Transverse colon (tissue), 4 donors: ENCODE data around the gene GPSM1. TPM values are rescaled to one million over a fixed set of nuclear protein-coding genes. Genes with fewer than 3 reads are reported as not detected.

Experiments used
- DNase-seq: peaks from one replicate; pipeline ENCODE4 v3.0.0-alpha.2; 2019
- H3K27ac ChIP-seq, 4 donors: fragments of 200-600 bp; sonication (generic); 2 replicates each; pipeline ENCODE4 v1.5.1; 2016 to 2018; ENCODE audit warnings: inconsistent platforms in 4 of 4
- H3K27me3 ChIP-seq: fragments of 200-600 bp; sonication (generic); 2 replicates; pipeline ENCODE4 v1.5.1; 2017; ENCODE audit warnings: inconsistent platforms
- H3K36me3 ChIP-seq, 4 donors: fragments of 200-600 bp; sonication (generic); 2 replicates each; pipeline ENCODE4 v1.5.1; 2017 to 2019; ENCODE audit warnings: inconsistent platforms in 4 of 4
- H3K4me1 ChIP-seq, 4 donors: fragments of 200-600 bp; sonication (generic); 2 replicates each; pipeline ENCODE4 v1.5.1; 2017 to 2020; ENCODE audit warnings: inconsistent platforms in 4 of 4
- H3K4me3 ChIP-seq, 4 donors: fragments of 200-600 bp; sonication (generic); 1 replicate in 1 of 4; 2 replicates in 3 of 4; pipeline versions ENCODE4 v1.5.1 to v1.6.1; 2017 to 2019; ENCODE audit warnings: inconsistent platforms in 4 of 4
- H3K9me3 ChIP-seq, 2 donors: fragments of 200-600 bp; sonication (generic); 2 replicates each; pipeline ENCODE4 v1.5.1; 2017 to 2019; ENCODE audit warnings: inconsistent platforms in 2 of 2
- EP300 ChIP-seq: sonication (generic); formaldehyde crosslinking; IDR thresholded peaks from one replicate; pipeline ENCODE4 v1.6.1; 2017; ENCODE audit warnings: antibody characterized with exemption, low read depth
- POLR2A ChIP-seq: fragments of 450-650 bp; IDR thresholded peaks from one replicate; pipeline ENCODE4 v1.6.1; 2016; ENCODE audit warnings: antibody characterized with exemption, mild to moderate bottlenecking, moderate library complexity
- POLR2AphosphoS5 ChIP-seq, 3 donors: sonication (generic); formaldehyde crosslinking; IDR thresholded peaks; one replicate each; pipeline ENCODE4 v1.6.1; 2016; ENCODE audit warnings: antibody characterized with exemption in 3 of 3
- WGBS, 2 donors: methylation state at CpG; one replicate each; pipeline ENCODE4 v1.1.5; 2018; ENCODE audit warnings: low coverage in 1 of 2; 5-methylcytosine and 5-hydroxymethylcytosine counted together
- in situ Hi-C, 4 donors: fragments of 200-750 bp; cut with MboI; loops; one replicate each; pipeline versions ENCODE4 v1.15.0 to v1.15.1; 2017; ENCODE audit warnings: low sequenced_read_pairs in 3 of 4, low pct_ligation_motif_present in 1 of 4, low pct_unique_long_range_greater_than_20kb in 1 of 4
- intact Hi-C: fragments of 100-400 bp; cut with DNase I; formaldehyde crosslinking; loops from one replicate; pipeline ENCODE4 v1.15.1; 2023; ENCODE audit warnings: low total_unique reads
- total RNA-seq, 4 donors: library from RNA; depleted of rRNA; stranded (reverse); fragments of >200 nt; gene quantifications; one replicate each; pipeline ENCODE4 v1.1.0, GENCODE V29; 2016
- TF ChIP-seq, protein P1 (sequence below), 5 experiments: fragments of 200-600 bp in 3 of 5; fragments of 450-650 bp in 2 of 5; sonication (generic) in 3 of 5; IDR thresholded peaks; 1 replicate in 2 of 5; 2 replicates in 3 of 5; pipeline ENCODE4 v1.5.1; 2016 to 2017; ENCODE audit warnings: antibody characterized with exemption in 5 of 5, inconsistent platforms in 3 of 5, mild to moderate bottlenecking in 2 of 5, moderate library complexity in 1 of 5

GPSM1 gene
- total RNA-seq, 4 donors from 2014 or later: 2.3 to 8.6 (median 7.0) TPM

DNA sequence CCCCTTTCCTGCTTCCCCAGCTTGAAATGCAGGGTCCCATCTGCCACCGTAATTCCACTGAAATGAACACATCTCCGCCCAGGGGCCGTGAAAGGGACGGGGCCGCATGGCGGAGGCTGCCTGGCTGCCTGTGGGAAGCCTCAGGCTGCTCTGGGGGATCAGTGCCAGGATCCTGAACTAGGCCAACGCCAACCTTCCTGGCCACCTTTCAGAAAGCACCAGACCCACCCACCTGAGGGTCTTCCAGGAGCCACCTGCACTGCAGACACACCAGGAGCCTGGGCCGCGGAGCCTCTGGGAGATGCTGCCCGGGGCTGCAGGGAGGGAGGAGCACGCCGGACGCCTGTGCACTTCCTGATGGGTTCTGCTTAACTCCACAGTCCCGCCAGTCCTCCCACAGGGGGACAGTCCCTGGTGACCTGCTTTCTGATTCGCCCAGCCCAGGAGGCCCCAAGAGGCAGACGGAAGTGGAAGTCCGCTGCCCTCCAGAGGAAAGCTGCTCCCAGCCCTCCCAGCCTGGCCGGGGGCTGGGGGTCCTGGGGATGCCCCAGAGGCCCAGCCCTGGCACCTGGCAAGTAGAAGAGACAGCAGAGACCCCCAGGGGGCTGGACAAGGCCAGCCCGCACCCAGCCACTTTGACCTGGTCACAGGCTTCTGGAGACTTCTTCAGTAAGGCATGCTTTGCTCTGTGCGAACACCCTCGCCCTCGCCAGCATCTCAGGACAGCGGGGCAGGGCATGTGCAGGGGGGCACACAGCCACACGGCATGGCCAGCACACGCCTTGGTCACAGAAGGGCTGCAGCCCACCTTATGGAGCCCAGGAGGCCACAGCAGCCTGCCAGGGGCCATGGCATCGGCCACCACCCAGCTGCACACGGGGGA lies 46.2 kb downstream of the GPSM1 start, which contains the start of gene CARD9:
CARD9 (minus strand) TSS at position 370 of the 883 bp plus-strand sequence. CDS start 1,591 bp downstream, outside the sequence.
- peak within 1 kb of the TSS in 2 of 4 donors; percentile 12 to 22 for H3K4me3 ChIP-seq
- H3K9me3 ChIP-seq: no peaks in the 10 kb centered on the region
- no peak for TF ChIP-seq POLR2A
- no peak for TF ChIP-seq EP300
- TF ChIP-seq, protein P1, sequence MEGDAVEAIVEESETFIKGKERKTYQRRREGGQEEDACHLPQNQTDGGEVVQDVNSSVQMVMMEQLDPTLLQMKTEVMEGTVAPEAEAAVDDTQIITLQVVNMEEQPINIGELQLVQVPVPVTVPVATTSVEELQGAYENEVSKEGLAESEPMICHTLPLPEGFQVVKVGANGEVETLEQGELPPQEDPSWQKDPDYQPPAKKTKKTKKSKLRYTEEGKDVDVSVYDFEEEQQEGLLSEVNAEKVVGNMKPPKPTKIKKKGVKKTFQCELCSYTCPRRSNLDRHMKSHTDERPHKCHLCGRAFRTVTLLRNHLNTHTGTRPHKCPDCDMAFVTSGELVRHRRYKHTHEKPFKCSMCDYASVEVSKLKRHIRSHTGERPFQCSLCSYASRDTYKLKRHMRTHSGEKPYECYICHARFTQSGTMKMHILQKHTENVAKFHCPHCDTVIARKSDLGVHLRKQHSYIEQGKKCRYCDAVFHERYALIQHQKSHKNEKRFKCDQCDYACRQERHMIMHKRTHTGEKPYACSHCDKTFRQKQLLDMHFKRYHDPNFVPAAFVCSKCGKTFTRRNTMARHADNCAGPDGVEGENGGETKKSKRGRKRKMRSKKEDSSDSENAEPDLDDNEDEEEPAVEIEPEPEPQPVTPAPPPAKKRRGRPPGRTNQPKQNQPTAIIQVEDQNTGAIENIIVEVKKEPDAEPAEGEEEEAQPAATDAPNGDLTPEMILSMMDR (IDR thresholded peaks at IDR 0.05): no peak
- no peak for TF ChIP-seq POLR2AphosphoS5 (IDR thresholded peaks at IDR 0.05)
- intact Hi-C loops: no loop called here
- H3K4me1 ChIP-seq: peaks cover 0 to 12% (median 6%) of the 10 kb centered on the region in 4 donors
- no peaks in the 10 kb centered on the region for H3K36me3 ChIP-seq
- WGBS, 2 donors: 47 to 62% methylated on average over 3 to 20 of the region's 27 CpGs
- in situ Hi-C loops: no loop called here
- peak within 1 kb of the TSS; percentile 23 to 43 (median 30) for H3K27ac ChIP-seq
- peak; percentile 35 for DNase-seq
- H3K27me3 ChIP-seq: no peaks in the 10 kb centered on the region

DNA sequence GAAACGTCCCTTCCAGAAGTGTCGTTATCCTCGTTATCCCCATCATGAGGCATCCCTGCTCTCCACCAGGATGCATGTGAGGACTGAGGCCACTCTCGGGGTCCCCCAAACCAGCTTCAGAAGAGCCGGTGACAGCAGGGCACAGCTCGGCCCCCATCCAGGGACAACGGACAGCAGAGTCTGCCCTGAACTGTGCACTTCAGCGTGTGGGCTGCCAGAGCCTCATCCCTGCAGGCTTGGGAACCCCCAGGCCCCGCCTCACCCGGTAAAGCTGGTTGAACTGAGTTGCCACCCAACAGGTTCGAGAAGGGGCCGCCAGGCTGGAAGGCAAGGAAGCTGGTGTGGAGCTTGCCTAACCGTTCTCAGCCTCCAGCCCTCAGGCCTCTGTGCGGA lies 46.8 kb downstream of the GPSM1 start:
- no peak overlapping the region for H3K27ac ChIP-seq
- WGBS, 2 donors: 88 to 90% methylated on average over 2 to 14 of the region's 14 CpGs
- peaks cover 0 to 12% (median 6%) of the 10 kb centered on the region in 4 donors for H3K4me1 ChIP-seq
- H3K27me3 ChIP-seq: no peaks in the 10 kb centered on the region
- TF ChIP-seq POLR2A: no peak
- TF ChIP-seq, protein P1 (IDR thresholded peaks at IDR 0.05): no peak
- no peak for TF ChIP-seq EP300
- no peak for TF ChIP-seq POLR2AphosphoS5 (IDR thresholded peaks at IDR 0.05)
- intact Hi-C loops (no loop called here), in situ Hi-C loops (no loop called here)
- H3K4me3 ChIP-seq: no peak overlapping the region
- H3K36me3 ChIP-seq: no peaks in the 10 kb centered on the region
- H3K9me3 ChIP-seq: no peaks in the 10 kb centered on the region
- no peak for DNase-seq

DNA sequence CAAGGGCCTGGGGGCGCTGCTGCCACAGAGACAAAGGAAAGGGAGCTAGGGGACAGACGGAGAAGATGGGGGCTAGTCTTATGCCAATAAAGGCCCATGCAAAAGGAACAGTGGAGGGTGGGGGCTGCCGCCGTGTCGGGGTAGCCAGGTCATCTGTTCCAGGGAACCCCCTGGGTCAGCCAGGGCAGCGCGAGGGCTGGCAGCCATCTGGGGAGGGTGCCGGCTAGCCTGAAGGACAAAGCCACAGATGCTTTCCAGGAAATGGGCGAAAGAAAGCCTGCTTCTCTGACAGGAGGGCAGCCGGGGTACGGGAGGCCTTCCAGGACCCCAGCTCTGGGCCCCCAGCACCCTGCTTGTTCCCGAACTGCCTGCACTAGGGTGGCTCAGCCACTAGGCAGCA lies 47.8 kb downstream of the GPSM1 start:
- no peaks in the 10 kb centered on the region for H3K9me3 ChIP-seq
- in situ Hi-C loops (no loop called here), intact Hi-C loops (no loop called here)
- no peaks in the 10 kb centered on the region for H3K36me3 ChIP-seq
- no peak overlapping the region for H3K4me3 ChIP-seq
- H3K4me1 ChIP-seq: peaks cover 0 to 12% (median 6%) of the 10 kb centered on the region in 4 donors
- TF ChIP-seq, protein P1 (IDR thresholded peaks at IDR 0.05): no peak
- no peak for TF ChIP-seq POLR2AphosphoS5 (IDR thresholded peaks at IDR 0.05)
- no peak overlapping the region for H3K27ac ChIP-seq
- no peak for DNase-seq
- H3K27me3 ChIP-seq: no peaks in the 10 kb centered on the region
- 94% methylated on average over 12 of the region's 12 CpGs; no CpG with 5 or more reads in 1 of the 2 donors for WGBS, 2 donors

DNA sequence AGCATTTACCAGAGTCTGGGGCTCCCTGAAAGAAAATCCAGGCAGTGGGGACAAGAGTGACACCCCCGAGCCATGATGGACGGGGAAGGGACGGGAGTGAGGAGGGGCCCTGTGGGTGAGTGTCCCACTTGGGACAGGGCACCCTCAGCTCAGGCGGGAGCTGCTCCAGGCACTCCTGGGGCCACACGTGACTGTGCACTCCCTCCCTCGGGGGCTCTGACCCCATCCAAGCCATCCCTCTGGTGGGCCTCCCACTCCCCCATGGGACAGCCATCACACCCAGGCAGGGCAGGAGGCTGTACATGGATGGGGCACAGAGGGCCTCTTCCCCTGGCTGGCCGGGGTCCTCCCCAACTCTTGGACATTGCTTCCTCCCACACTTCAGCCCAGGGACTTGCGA lies 49.1 kb downstream of the GPSM1 start:
- TF ChIP-seq POLR2A (no peak), POLR2AphosphoS5 (IDR thresholded peaks at IDR 0.05) (no peak), EP300 (no peak)
- TF ChIP-seq, protein P1 (IDR thresholded peaks at IDR 0.05): no peak
- Histone ChIP-seq H3K4me3 (no peak overlapping the region), H3K27ac (no peak overlapping the region), H3K27me3 (no peaks in the 10 kb centered on the region), H3K4me1 (peaks cover 0 to 12% (median 6%) of the 10 kb centered on the region in 4 donors), H3K9me3 (no peaks in the 10 kb centered on the region), H3K36me3 (no peaks in the 10 kb centered on the region)
- no peak for DNase-seq
- in situ Hi-C loops: no loop called here
- 86% methylated on average over 8 of the region's 8 CpGs; no CpG with 5 or more reads in 1 of the 2 donors for WGBS, 2 donors
- intact Hi-C loops: no loop called here
